Measurements from ENCODE around the gene VTN. TPM values are rescaled to one million over a fixed set of nuclear protein-coding genes. Genes with fewer than 3 reads are reported as not detected.
A peak's percentile ranks its signal among the peaks of the same experiment; 100 is the strongest.

Gene VTN
- total and polyA plus RNA-seq, 5 donors: 3.8 to 10.5 (median 4.0) TPM

DNA sequence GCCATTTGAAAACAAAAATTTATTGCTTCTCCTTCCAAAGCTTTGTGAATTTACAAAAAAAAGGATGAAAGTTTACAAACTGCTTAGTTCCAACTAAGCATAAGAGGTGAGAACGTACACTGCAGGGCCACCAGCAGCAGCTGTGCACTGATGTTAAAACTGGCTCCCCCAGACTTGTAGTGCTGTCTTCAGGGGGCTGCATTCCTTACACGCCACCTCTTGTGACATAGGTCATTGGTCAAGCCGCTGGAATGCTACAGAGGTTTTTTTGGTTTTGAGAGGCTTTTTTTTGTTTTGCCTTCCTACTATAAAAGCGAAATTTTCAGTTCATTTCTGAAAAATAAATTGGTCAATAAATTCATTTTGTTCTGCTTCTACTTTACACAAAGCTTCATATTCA, 41.8 kb downstream of the VTN start:
- no peak for DNase-seq
- H3K9me3 ChIP-seq (ENCODE audit: control insufficient read depth, low read length): no peaks in the 10 kb centered on the region
- H3K27me3 ChIP-seq (ENCODE audit: control insufficient read depth, insufficient read depth): no peaks in the 10 kb centered on the region
- no peaks in the 10 kb centered on the region for H3K4me1 ChIP-seq (ENCODE audit: control insufficient read depth, insufficient read depth, low read length)
- WGBS: 69% methylated on average over 4 of the region's 4 CpGs
- no peak for ATAC-seq
- H3K27ac ChIP-seq (ENCODE audit: low read length): no peak overlapping the region
- intact Hi-C loops (cut with DNase I): no loop called here
- H3K4me3 ChIP-seq (ENCODE audit: low read length): no peak overlapping the region

DNA sequence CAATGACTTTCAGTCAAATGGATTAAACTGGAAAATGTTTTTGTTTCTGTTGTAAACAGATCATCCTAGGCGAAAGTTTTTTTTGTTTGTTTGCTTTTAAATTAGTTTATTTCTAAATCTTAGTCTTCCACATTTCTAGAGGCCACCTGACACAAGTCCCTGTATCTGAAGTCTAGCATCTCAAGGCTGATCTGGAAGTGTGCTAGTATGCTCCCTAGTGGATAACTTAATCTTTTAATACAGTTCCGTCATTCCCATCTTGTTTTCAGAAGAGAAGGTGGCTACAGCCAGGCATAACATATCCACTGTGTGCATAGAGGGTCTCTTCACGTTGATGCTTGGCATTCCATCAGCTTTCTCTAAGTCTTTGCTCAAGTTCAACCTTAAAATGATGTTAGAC, 42.4 kb downstream of the VTN start:
- Histone ChIP-seq H3K4me3 (ENCODE audit: low read length) (no peak overlapping the region), H3K27ac (ENCODE audit: low read length) (no peak overlapping the region), H3K4me1 (ENCODE audit: control insufficient read depth, insufficient read depth, low read length) (no peaks in the 10 kb centered on the region), H3K9me3 (ENCODE audit: control insufficient read depth, low read length) (no peaks in the 10 kb centered on the region), H3K27me3 (ENCODE audit: control insufficient read depth, insufficient read depth) (no peaks in the 10 kb centered on the region)
- ATAC-seq: no peak
- WGBS: 54% methylated on average over 3 of the region's 3 CpGs
- intact Hi-C loops (cut with DNase I): no loop called here
- DNase-seq: no peak

DNA sequence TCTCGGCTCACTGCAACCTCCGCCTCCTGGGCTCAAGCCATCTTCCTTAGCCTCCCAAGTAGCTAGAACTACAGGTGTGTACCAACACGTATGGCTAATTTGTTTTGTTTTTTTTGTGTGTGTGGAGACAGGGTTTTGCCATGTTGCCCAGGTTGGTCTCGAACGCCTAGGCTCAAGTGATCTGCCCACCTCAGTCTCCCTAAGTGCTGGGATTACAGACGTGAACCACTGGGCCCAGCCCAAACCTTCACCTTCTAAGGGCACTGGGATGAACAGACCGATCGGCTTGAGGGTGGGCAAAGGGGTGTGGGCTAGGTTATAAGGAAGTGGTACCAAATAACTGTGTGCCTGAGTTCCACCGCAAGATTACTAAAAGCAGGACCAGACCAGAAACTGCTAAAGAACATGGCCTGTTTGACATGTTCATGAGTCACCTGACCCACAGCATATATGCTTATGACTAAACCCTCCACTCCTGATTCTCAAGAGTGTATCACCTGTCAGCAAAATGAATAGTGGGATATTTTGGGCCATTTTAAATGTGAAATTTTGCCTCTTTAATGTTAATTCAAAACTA, 43.0 kb downstream of the VTN start:
- Histone ChIP-seq H3K4me3 (ENCODE audit: low read length) (no peak overlapping the region), H3K27me3 (ENCODE audit: control insufficient read depth, insufficient read depth) (no peaks in the 10 kb centered on the region), H3K4me1 (ENCODE audit: control insufficient read depth, insufficient read depth, low read length) (no peaks in the 10 kb centered on the region), H3K27ac (ENCODE audit: low read length) (no peak overlapping the region), H3K9me3 (ENCODE audit: control insufficient read depth, low read length) (no peaks in the 10 kb centered on the region)
- 94% methylated on average over 9 of the region's 9 CpGs for WGBS
- ATAC-seq: no peak
- DNase-seq: no peak
- intact Hi-C loops (cut with DNase I): no loop called here

DNA sequence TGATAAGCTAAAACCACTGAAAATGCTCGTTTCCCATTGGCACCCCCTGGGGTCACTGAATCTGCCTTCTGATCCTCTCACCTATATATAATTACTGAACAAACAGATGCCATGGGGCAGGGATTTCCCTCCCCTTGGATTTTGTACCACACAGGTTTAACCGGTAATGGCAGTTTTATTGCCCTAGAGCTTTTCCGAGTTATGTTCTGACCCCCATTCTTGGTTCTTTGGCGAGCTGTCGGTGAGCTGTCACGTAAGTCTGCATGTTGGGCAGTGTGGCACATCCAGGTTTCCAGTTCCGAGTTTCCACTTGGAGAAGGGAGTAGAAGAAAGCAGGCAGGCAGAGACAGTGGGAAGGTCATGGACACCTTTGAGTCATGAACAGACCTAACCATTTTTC, 44.0 kb downstream of the VTN start:
- intact Hi-C loops (cut with DNase I): no loop called here
- Histone ChIP-seq H3K27me3 (ENCODE audit: control insufficient read depth, insufficient read depth) (no peaks in the 10 kb centered on the region), H3K4me3 (ENCODE audit: low read length) (no peak overlapping the region), H3K4me1 (ENCODE audit: control insufficient read depth, insufficient read depth, low read length) (no peaks in the 10 kb centered on the region), H3K27ac (ENCODE audit: low read length) (no peak overlapping the region), H3K9me3 (ENCODE audit: control insufficient read depth, low read length) (no peaks in the 10 kb centered on the region)
- WGBS: 93% methylated on average over 7 of the region's 7 CpGs
- ATAC-seq (no peak), DNase-seq (no peak)

DNA sequence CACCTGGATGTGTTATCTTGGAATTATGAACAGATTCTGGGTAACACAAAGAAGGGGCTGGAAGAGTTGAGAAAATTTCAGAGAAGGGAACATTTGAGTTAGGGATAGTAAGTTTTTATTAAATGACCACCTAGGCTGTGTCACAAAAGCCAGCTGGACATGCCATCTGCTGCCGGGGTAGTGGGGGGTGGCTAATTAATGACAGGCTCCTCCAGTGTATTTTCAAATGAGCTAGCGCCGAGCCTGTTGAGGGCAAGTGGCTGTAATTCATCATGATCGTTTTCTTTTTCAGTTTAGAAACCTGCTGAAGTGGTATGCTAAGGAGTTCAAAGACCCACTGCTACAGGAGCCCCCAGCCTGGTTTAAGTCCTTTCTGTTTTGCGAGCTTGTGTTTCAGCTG, 44.9 kb downstream of the VTN start:
- Histone ChIP-seq H3K9me3 (ENCODE audit: control insufficient read depth, low read length) (no peaks in the 10 kb centered on the region), H3K4me3 (ENCODE audit: low read length) (no peak overlapping the region), H3K27me3 (ENCODE audit: control insufficient read depth, insufficient read depth) (no peaks in the 10 kb centered on the region), H3K4me1 (ENCODE audit: control insufficient read depth, insufficient read depth, low read length) (no peaks in the 10 kb centered on the region), H3K27ac (ENCODE audit: low read length) (no peak overlapping the region)
- DNase-seq (no peak), ATAC-seq (no peak)
- WGBS: 83% methylated on average over 5 of the region's 5 CpGs
- intact Hi-C loops (cut with DNase I): no loop called here

DNA sequence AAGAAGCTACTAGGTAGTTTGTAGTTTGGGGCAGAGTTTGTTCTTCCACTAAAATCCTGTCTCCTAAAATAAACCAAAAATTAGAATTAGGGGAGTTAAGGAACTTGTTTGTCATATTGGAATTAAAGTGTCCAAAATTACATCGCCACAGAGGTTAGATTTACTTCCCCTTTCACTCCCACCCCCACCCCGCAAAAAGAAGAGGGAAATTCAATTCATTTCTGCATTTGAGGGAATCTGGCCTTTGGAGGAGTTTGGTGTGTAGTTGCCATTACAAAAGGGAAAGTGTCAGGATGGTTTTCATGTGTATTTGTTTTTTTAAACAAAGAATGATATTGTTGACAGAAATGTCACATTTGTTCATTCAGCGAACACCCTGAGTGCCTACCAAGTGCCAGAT, 45.3 kb downstream of the VTN start:
- no peak for ATAC-seq
- H3K27ac ChIP-seq (ENCODE audit: low read length): no peak overlapping the region
- DNase-seq: no peak
- H3K9me3 ChIP-seq (ENCODE audit: control insufficient read depth, low read length): no peaks in the 10 kb centered on the region
- no peaks in the 10 kb centered on the region for H3K4me1 ChIP-seq (ENCODE audit: control insufficient read depth, insufficient read depth, low read length)
- WGBS: 89% methylated on average over 3 of the region's 3 CpGs
- intact Hi-C loops (cut with DNase I): no loop called here
- no peak overlapping the region for H3K4me3 ChIP-seq (ENCODE audit: low read length)
- no peaks in the 10 kb centered on the region for H3K27me3 ChIP-seq (ENCODE audit: control insufficient read depth, insufficient read depth)

DNA sequence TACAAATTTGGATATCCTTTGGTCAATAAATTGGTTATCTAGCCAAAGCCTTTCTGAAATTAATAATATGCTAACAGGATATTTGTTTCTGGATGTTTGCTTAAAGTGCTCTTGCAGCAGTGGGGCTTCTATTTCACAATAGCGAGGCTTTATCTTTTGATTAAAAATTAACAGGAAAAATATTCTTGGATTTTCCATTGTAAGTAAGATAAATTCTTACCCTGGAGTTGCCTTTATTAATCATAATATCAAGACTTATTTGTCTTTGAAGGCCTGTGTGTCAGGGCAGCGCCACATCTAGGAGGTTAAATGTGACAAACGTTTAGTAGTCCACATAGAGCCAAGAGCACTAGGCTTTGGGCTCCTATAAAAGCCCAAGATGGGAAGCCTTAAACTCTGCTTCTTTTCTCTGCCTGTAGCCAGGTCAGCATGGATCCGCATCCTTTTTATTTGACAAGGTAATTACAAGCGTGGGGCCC, 45.8 kb downstream of the VTN start:
- Histone ChIP-seq H3K4me3 (ENCODE audit: low read length) (no peak overlapping the region), H3K27ac (ENCODE audit: low read length) (no peak overlapping the region), H3K9me3 (ENCODE audit: control insufficient read depth, low read length) (no peaks in the 10 kb centered on the region), H3K4me1 (ENCODE audit: control insufficient read depth, insufficient read depth, low read length) (no peaks in the 10 kb centered on the region), H3K27me3 (ENCODE audit: control insufficient read depth, insufficient read depth) (no peaks in the 10 kb centered on the region)
- intact Hi-C loops (cut with DNase I): no loop called here
- whole genome bisulfite sequencing: 82% methylated on average over 5 of the region's 5 CpGs
- DNase-seq: no peak
- no peak for ATAC-seq

DNA sequence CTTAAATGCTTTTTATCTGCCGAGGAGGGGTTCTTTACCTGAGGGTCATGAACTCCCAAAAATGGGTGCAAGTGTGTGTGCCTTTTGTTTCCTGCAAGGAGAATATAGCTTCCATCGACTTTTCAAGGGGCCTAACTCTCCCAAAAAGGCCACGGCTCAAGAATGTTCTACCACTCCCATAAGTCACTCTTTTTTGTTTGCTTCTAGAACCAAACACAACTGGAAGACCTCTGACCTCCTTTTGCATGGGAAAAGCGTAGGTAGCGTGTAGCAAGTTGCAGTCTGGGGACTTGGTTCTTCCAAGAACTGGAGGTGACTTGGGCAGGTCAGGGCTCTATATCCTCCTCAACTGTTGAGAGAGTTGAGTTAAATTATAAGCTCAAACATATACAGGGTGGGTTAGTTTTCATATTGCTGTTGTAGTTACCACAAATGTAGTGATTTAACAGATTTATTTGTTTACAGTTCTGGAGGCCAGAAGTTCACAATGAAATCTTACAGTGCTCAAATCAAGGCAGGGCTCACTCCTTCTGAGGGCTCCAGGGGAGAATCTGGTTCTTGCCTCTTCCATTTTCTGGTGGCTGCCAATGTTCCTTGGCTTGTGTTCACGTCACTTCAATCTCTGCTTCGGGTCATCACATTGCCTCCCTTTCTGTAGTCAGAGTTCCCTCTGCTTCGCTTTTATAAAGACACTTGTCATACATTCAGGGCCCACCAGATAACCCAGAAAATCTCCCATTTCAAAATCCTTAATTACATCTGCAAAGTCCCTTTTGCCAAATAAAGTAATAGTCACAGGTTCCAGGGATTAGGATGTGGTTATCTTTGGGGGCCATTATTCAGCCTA, 49.7 kb downstream of the VTN start:
- intact Hi-C loops (cut with DNase I): no loop called here
- peaks cover 2% of the 10 kb centered on the region for H3K4me1 ChIP-seq (ENCODE audit: control insufficient read depth, insufficient read depth, low read length)
- no peak for DNase-seq
- no peaks in the 10 kb centered on the region for H3K27me3 ChIP-seq (ENCODE audit: control insufficient read depth, insufficient read depth)
- H3K4me3 ChIP-seq (ENCODE audit: low read length): no peak overlapping the region
- no peak for ATAC-seq
- 71% methylated on average over 8 of the region's 8 CpGs for WGBS
- H3K27ac ChIP-seq (ENCODE audit: low read length): no peak overlapping the region
- no peaks in the 10 kb centered on the region for H3K9me3 ChIP-seq (ENCODE audit: control insufficient read depth, low read length)

DNA sequence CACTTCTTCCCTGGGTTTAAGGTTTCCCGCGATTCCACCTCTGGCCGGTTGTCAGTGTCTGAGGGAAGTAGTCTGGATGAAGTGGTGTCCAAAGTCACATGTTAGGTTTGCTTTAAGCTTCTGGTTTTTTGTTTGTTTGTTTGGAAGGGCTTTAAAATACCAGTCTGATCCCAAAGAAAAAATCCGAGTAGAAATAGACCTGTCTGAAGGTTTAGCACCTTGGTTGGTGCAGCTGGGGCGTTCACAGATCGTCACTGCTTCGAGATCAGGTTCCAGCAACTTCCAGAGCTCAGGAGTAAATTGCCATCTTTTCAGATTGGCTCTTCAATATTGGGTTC, 50.5 kb downstream of the VTN start:
- no peak for DNase-seq
- H3K27ac ChIP-seq (ENCODE audit: low read length): no peak overlapping the region
- WGBS: 2% methylated on average over 7 of the region's 7 CpGs
- intact Hi-C loops (cut with DNase I): no loop called here
- peaks cover 2% of the 10 kb centered on the region for H3K4me1 ChIP-seq (ENCODE audit: control insufficient read depth, insufficient read depth, low read length)
- peak overlapping the region; percentile 38 for H3K4me3 ChIP-seq (ENCODE audit: low read length)
- H3K27me3 ChIP-seq (ENCODE audit: control insufficient read depth, insufficient read depth): no peaks in the 10 kb centered on the region
- no peaks in the 10 kb centered on the region for H3K9me3 ChIP-seq (ENCODE audit: control insufficient read depth, low read length)
- ATAC-seq: no peak

DNA sequence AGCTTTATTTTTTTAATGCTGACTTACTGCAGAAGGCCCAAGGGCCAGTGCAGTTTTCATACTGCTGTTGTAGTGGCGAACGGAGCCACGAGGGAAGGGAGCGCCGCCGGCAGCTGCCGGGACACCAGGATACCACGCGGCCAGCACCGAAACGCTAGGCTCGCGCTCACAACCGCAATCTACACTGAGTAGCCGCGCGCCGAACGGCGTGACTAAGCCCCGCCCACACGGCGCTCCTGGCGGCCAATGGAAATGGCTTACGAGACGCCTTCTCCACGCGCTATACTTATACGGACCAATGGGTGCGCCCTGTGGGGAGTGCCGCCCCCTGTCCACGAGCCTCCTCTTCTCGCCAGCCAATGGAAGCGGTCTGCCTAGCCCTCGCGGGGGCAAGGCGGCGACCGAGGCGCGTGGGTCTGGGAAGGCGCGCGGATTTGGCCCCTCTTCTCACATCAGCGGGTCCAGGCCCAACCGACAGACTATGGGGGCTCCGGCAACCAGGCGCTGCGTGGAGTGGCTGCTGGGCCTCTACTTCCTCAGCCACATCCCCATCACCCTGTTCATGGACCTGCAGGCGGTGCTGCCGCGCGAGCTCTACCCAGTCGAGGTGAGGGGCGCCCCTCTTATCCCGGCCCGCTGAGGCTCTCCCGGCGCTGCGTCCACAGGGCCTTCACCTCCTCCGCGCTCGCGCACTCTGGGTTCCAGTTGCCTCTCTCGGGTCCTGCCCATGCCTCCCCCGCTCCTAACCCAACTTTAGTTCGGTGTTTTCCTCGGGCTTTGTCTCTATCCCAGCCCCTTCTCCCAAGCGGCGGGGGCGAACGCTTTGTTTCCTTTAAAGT, 51.1 kb downstream of the VTN start, which contains the start of gene TMEM97:
Gene TMEM97, plus strand, starts transcription at position 442 of the 839 bp plus-strand sequence. Its CDS starts 40 bp downstream, at position 482.
- Histone ChIP-seq H3K4me3 (ENCODE audit: low read length) (peak within 1 kb of the TSS; percentile 38), H3K4me1 (ENCODE audit: control insufficient read depth, insufficient read depth, low read length) (peaks cover 2% of the 10 kb centered on the region), H3K27me3 (ENCODE audit: control insufficient read depth, insufficient read depth) (no peaks in the 10 kb centered on the region), H3K9me3 (ENCODE audit: control insufficient read depth, low read length) (no peaks in the 10 kb centered on the region), H3K27ac (ENCODE audit: low read length) (no peak within 1 kb of the TSS)
- WGBS: under 1% methylated on average over 72 of the region's 72 CpGs
- ATAC-seq (peak; percentile 100), DNase-seq (peak; percentile 97 to 99 (median 98))
- intact Hi-C loops (cut with DNase I): no loop called here
